Panc1 (cell line): ENCODE measurements around the gene RC3H1. TPM values are rescaled to one million over a fixed set of nuclear protein-coding genes. Genes with fewer than 3 reads are reported as not detected.
A peak's percentile ranks its signal among the peaks of the same experiment; 100 is the strongest.

Experiments
- ATAC-seq: fragments of 200-7000 bp; cut with Tn5 transposase; 2 replicates; pipeline ENCODE4 v1.9.1; 2020; ENCODE audit warnings: mild to moderate bottlenecking, moderate library complexity
- BruUV-seq: library from RNA; stranded (reverse); fragments of 400-500 nt; replicated peaks from 2 replicates; lab custom pipeline; 2021; lab: Mats Ljungman, UMichigan
- CTCF ChIA-PET: fragments of 300-600 bp; sonication (Branson Sonifier 250); formaldehyde crosslinking; loops from one replicate; lab custom pipeline; 2022; ENCODE audit warnings: antibody characterized with exemption; lab: Charles Lee
- POLR2A ChIA-PET: fragments of 300-600 bp; sonication (Branson Sonifier 250); formaldehyde crosslinking; loops from one replicate; lab custom pipeline; 2022; ENCODE audit warnings: antibody characterized with exemption; lab: Charles Lee
- DNase-seq: peaks from one replicate; pipeline ENCODE4 v3.0.0-alpha.2; 2010; ENCODE audit warnings: low read depth, low spot score
- H3K27ac ChIP-seq: 2 replicates; pipeline ENCODE4 v1.5.1; 2011; ENCODE audit warnings: mild to moderate bottlenecking, low read length, inconsistent platforms
- H3K27me3 ChIP-seq: fragments of 200-500 bp; sonication (Bioruptor generic); 2 replicates; pipeline ENCODE4 v1.6.0; 2014; ENCODE audit warnings: low read length, inconsistent platforms; ENCODE audit not compliant: control insufficient read depth, insufficient read depth
- H3K36me3 ChIP-seq: fragments of 200-500 bp; sonication (Bioruptor generic); 2 replicates; pipeline ENCODE4 v1.5.1; 2014; ENCODE audit warnings: inconsistent platforms, mild to moderate bottlenecking, low read length, moderate library complexity; ENCODE audit not compliant: control insufficient read depth, insufficient read depth
- H3K4me1 ChIP-seq: 2 replicates; pipeline ENCODE4 v1.5.1; 2011; ENCODE audit warnings: inconsistent platforms, mild to moderate bottlenecking, low read length, moderate library complexity; ENCODE audit not compliant: control insufficient read depth, insufficient read depth
- H3K4me3 ChIP-seq, 2 experiments: 2 replicates each; pipeline ENCODE4 v1.5.1; 2011 to 2012; ENCODE audit warnings: low read depth in 2 of 2, low read length in 2 of 2, mild to moderate bottlenecking in 2 of 2, inconsistent platforms in 1 of 2, moderate library complexity in 1 of 2
- H3K9me3 ChIP-seq: fragments of 200-500 bp; sonication (Bioruptor generic); 2 replicates; pipeline ENCODE4 v1.5.1; 2014; ENCODE audit warnings: low read depth, mild to moderate bottlenecking, inconsistent platforms, low read length, moderate library complexity; ENCODE audit not compliant: control insufficient read depth, insufficient read depth
- POLR2AphosphoS5 ChIP-seq: IDR thresholded peaks from 2 replicates; pipeline ENCODE4 v1.6.1; 2012; ENCODE audit warnings: mild to moderate bottlenecking, low read depth, low read length, moderate library complexity
- SIN3A ChIP-seq: IDR thresholded peaks from 2 replicates; pipeline ENCODE4 v1.6.1; 2012; ENCODE audit warnings: low read depth, mild to moderate bottlenecking, low read length, moderate library complexity, borderline replicate concordance; ENCODE audit not compliant: insufficient read depth
- TCF7L2 ChIP-seq: IDR thresholded peaks from 2 replicates; pipeline ENCODE4 v1.6.1; 2011; ENCODE audit warnings: mild to moderate bottlenecking, low read depth, low read length, inconsistent platforms
- in situ Hi-C: cut with HindIII; loops from 2 replicates; pipeline ENCODE4 v1.10.0; 2016; ENCODE audit warnings: low sequenced_read_pairs, low pct_unique_long_range_greater_than_20kb
- intact Hi-C: fragments of 100-400 bp; cut with micrococcal nuclease; formaldehyde crosslinking; loops from one replicate; pipeline ENCODE4 v1.10.0; 2022; ENCODE audit not compliant: unreplicated experiment
- total RNA-seq: library from RNA; stranded (reverse); gene quantifications from one replicate; pipeline ENCODE4 v1.2.1, GENCODE V29; 2021; ENCODE audit not compliant: unreplicated experiment
- TF ChIP-seq, protein P1 (sequence below), 2 experiments: IDR thresholded peaks; 2 replicates each; pipeline ENCODE4 v1.6.1; 2011 to 2012; ENCODE audit warnings: low read depth in 2 of 2, control low read depth in 1 of 2, low read length in 1 of 2, mild to moderate bottlenecking in 1 of 2, moderate library complexity in 1 of 2; ENCODE audit not compliant: insufficient read depth in 1 of 2
- TF ChIP-seq, protein P2 (sequence below): fragments of 450-650 bp; IDR thresholded peaks from 2 replicates; pipeline ENCODE4 v1.5.1; 2017; ENCODE audit warnings: mild to moderate bottlenecking

The RC3H1 gene
- total RNA-seq, 1 experiment from 2014 or later: 21.4 TPM

DNA sequence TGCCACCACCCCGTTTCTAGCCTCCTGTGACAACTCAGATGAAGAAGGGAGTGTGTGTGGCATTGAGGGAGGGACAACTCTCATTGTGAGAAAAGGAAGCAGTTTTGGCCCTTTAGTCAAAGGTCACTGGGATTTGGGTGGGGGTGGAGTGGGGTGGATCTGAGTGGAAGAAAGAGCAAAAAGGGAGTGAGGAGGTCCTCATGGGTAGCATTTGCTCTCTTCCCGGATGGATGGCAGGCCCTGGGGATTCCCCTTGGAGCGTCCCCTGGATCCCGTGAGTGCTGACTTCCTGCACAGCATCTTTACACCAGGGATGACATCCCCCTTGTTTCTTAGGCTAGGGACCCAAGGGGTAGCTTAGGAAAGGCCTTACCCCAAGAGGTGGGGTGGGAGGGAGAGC, 105.5 kb downstream of the RC3H1 start:
- H3K27ac ChIP-seq: no peak overlapping the region
- intact Hi-C loops (no loop called here), in situ Hi-C loops (no loop called here)
- POLR2A ChIA-PET: no interaction called here
- no peaks in the 10 kb centered on the region for H3K36me3 ChIP-seq
- CTCF ChIA-PET: no interaction called here
- no peaks in the 10 kb centered on the region for H3K9me3 ChIP-seq
- no peak for TF ChIP-seq TCF7L2
- BruUV-seq: no TSS peak
- no peak for ATAC-seq
- H3K27me3 ChIP-seq: no peaks in the 10 kb centered on the region
- H3K4me3 ChIP-seq: no peak overlapping the region
- no peak for DNase-seq
- no peaks in the 10 kb centered on the region for H3K4me1 ChIP-seq

DNA sequence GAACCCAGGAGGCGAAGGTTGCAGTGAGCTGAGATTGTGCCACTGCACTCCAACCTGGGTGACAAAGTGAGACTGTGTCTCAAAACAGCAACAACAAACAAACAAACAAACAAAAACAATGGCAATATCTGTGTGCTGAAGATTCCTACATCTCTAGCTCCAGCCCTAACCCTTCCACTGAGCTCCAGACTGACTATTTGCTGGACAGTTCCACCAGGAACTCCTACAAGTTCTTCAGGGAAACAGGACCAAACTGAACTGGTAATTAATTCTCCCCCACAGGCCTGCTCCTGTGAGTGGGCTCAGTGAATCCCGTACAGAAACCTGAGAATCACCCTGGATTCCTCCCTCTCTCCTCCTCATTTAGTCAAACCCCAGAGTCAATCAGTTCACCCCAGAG, 106.6 kb downstream of the RC3H1 start:
- H3K27me3 ChIP-seq: no peaks in the 10 kb centered on the region
- no peak overlapping the region for H3K27ac ChIP-seq
- in situ Hi-C loops (no loop called here), intact Hi-C loops (no loop called here)
- ChIA-PET POLR2A (no interaction called here), CTCF (no interaction called here)
- no TSS peak for BruUV-seq
- H3K36me3 ChIP-seq: no peaks in the 10 kb centered on the region
- no peak for TF ChIP-seq POLR2AphosphoS5
- TF ChIP-seq TCF7L2: no peak
- TF ChIP-seq, protein P1, sequence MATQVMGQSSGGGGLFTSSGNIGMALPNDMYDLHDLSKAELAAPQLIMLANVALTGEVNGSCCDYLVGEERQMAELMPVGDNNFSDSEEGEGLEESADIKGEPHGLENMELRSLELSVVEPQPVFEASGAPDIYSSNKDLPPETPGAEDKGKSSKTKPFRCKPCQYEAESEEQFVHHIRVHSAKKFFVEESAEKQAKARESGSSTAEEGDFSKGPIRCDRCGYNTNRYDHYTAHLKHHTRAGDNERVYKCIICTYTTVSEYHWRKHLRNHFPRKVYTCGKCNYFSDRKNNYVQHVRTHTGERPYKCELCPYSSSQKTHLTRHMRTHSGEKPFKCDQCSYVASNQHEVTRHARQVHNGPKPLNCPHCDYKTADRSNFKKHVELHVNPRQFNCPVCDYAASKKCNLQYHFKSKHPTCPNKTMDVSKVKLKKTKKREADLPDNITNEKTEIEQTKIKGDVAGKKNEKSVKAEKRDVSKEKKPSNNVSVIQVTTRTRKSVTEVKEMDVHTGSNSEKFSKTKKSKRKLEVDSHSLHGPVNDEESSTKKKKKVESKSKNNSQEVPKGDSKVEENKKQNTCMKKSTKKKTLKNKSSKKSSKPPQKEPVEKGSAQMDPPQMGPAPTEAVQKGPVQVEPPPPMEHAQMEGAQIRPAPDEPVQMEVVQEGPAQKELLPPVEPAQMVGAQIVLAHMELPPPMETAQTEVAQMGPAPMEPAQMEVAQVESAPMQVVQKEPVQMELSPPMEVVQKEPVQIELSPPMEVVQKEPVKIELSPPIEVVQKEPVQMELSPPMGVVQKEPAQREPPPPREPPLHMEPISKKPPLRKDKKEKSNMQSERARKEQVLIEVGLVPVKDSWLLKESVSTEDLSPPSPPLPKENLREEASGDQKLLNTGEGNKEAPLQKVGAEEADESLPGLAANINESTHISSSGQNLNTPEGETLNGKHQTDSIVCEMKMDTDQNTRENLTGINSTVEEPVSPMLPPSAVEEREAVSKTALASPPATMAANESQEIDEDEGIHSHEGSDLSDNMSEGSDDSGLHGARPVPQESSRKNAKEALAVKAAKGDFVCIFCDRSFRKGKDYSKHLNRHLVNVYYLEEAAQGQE (IDR thresholded peaks at IDR 0.05; ENCODE audit: insufficient read depth in 1 of 2, low read depth in 2 of 2, low read length in 1 of 2): peak; percentile 46 to 64; a peak in 2 of 4 replicates
- H3K4me1 ChIP-seq: no peaks in the 10 kb centered on the region
- H3K4me3 ChIP-seq: no peak overlapping the region
- no peak for DNase-seq
- no peaks in the 10 kb centered on the region for H3K9me3 ChIP-seq
- no peak for ATAC-seq

DNA sequence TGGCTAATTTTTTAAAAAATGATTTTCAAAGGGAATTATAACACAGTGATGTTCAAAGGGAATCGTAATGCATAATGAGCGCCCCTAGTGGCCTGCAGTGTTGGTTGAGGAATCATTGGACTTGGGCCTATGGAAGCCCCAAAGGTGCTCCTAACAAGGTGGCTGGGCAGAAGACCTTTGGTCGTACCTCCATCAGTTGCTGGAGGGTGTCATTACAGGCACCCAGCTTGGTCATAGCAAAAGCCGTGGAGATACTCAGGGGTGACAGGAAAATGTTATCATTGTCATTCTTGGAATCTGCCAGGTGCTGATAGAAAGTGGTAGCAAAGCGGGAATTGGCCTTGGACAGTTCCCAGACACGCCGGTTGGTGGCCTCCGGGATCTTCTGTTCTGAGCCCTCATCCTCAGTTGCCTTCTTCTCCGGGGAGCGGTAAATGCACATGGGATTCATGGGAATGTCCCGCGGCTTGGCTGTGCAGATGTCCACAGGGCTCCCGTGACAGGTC, 107.7 kb downstream of the RC3H1 start:
- Histone ChIP-seq H3K4me1 (no peaks in the 10 kb centered on the region), H3K27ac (no peak overlapping the region), H3K27me3 (no peaks in the 10 kb centered on the region), H3K9me3 (no peaks in the 10 kb centered on the region), H3K36me3 (no peaks in the 10 kb centered on the region), H3K4me3 (no peak overlapping the region)
- intact Hi-C loops (no loop called here), in situ Hi-C loops (no loop called here)
- DNase-seq (peak; percentile 10), ATAC-seq (peak; percentile 83)
- no TSS peak for BruUV-seq
- ChIA-PET CTCF (no interaction called here), POLR2A (no interaction called here)
- no peak for TF ChIP-seq TCF7L2
- TF ChIP-seq, protein P1 (IDR thresholded peaks at IDR 0.05; ENCODE audit: insufficient read depth in 1 of 2, low read depth in 2 of 2, low read length in 1 of 2): no peak
- TF ChIP-seq POLR2AphosphoS5: no peak
- TF ChIP-seq SIN3A: no peak
- TF ChIP-seq, protein P2, sequence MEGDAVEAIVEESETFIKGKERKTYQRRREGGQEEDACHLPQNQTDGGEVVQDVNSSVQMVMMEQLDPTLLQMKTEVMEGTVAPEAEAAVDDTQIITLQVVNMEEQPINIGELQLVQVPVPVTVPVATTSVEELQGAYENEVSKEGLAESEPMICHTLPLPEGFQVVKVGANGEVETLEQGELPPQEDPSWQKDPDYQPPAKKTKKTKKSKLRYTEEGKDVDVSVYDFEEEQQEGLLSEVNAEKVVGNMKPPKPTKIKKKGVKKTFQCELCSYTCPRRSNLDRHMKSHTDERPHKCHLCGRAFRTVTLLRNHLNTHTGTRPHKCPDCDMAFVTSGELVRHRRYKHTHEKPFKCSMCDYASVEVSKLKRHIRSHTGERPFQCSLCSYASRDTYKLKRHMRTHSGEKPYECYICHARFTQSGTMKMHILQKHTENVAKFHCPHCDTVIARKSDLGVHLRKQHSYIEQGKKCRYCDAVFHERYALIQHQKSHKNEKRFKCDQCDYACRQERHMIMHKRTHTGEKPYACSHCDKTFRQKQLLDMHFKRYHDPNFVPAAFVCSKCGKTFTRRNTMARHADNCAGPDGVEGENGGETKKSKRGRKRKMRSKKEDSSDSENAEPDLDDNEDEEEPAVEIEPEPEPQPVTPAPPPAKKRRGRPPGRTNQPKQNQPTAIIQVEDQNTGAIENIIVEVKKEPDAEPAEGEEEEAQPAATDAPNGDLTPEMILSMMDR: peak; percentile 86
